ENCODE measurements around the gene KLK4. TPM values are rescaled to one million over a fixed set of nuclear protein-coding genes. Genes with fewer than 3 reads are reported as not detected.

Gene KLK4
- total and polyA plus RNA-seq, 4 donors, result not detected

DNA sequence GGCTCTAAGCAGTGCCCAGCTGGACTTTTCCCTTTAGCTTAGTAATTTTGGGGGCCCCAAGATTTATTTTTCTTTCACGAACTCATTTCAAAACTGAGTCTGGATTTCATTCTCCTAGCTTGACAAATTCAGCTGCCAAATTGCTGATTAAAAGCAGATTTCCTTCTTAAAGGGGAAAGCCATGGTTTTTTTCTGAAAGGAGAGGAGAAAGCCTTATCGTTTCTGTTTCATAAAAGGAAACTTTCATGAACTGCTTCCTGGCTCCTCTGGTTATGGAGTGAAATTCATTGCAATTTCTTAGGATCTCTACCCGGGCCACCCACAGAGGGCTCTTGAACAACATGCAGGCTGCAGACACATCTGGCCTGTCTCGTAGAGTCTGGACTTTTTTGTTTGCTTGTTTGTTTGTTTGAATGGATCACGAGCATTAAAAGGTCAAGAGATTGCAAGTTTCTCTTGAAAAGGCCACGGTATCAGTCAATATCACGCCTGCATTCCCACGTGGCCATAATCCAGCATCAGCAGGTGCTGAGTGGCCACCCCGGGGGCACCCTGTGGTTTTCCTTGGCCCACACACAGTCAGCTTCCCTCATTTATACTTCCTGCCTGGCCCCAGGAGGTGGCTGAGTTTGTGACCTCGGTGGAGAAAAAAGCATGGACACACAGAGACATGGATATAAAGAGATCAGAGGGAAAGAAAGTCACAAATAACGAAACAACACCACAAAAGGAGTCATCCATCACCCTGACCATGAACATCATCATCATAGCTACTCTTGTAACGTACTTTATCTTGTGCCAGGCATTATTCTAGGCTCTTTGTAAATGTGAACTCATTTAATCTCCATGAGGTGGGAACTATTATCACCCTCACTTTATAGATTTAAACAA lies 10.5 kb upstream of the KLK4 start:
- no peak overlapping the region for H3K27ac ChIP-seq (ENCODE audit: low read depth in 1 of 2, low read length in 2 of 2)
- WGBS, result 7% methylated on average over 12 of the region's 12 CpGs
- no peak overlapping the region for H3K4me3 ChIP-seq (ENCODE audit: low read depth in 1 of 3, low read length in 3 of 3)
- peaks cover 0 to 4% (median 3%) of the 10 kb centered on the region in 4 donors for H3K27me3 ChIP-seq (ENCODE audit: control insufficient read depth in 4 of 4, insufficient read depth in 4 of 4, low read length in 3 of 4)
- no peaks in the 10 kb centered on the region for H3K36me3 ChIP-seq (ENCODE audit: control insufficient read depth in 4 of 4, insufficient read depth in 3 of 4, low read depth in 1 of 4, low read length in 3 of 4)
- H3K9me3 ChIP-seq (ENCODE audit: control insufficient read depth in 4 of 4, low read length in 3 of 4), result no peaks in the 10 kb centered on the region
- no peaks in the 10 kb centered on the region for H3K4me1 ChIP-seq (ENCODE audit: control insufficient read depth in 4 of 4, insufficient read depth in 4 of 4, low read length in 3 of 4)
- no peak for DNase-seq (ENCODE audit: low spot score)
- H3K9ac ChIP-seq (ENCODE audit: low read depth in 1 of 2, low read length in 2 of 2), result no peak overlapping the region
- TF ChIP-seq, protein P1, sequence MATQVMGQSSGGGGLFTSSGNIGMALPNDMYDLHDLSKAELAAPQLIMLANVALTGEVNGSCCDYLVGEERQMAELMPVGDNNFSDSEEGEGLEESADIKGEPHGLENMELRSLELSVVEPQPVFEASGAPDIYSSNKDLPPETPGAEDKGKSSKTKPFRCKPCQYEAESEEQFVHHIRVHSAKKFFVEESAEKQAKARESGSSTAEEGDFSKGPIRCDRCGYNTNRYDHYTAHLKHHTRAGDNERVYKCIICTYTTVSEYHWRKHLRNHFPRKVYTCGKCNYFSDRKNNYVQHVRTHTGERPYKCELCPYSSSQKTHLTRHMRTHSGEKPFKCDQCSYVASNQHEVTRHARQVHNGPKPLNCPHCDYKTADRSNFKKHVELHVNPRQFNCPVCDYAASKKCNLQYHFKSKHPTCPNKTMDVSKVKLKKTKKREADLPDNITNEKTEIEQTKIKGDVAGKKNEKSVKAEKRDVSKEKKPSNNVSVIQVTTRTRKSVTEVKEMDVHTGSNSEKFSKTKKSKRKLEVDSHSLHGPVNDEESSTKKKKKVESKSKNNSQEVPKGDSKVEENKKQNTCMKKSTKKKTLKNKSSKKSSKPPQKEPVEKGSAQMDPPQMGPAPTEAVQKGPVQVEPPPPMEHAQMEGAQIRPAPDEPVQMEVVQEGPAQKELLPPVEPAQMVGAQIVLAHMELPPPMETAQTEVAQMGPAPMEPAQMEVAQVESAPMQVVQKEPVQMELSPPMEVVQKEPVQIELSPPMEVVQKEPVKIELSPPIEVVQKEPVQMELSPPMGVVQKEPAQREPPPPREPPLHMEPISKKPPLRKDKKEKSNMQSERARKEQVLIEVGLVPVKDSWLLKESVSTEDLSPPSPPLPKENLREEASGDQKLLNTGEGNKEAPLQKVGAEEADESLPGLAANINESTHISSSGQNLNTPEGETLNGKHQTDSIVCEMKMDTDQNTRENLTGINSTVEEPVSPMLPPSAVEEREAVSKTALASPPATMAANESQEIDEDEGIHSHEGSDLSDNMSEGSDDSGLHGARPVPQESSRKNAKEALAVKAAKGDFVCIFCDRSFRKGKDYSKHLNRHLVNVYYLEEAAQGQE (IDR thresholded peaks at IDR 0.05), result no peak
- no peak for TF ChIP-seq YY1 (IDR thresholded peaks at IDR 0.05)
- TF ChIP-seq RXRA (IDR thresholded peaks at IDR 0.05), result no peak
- TF ChIP-seq GABPA (IDR thresholded peaks at IDR 0.05 in 1 of 2, conservative IDR thresholded peaks at IDR 0.05 in 1 of 2), result no peak
- no peak for TF ChIP-seq HNF4G (IDR thresholded peaks at IDR 0.05)
- TF ChIP-seq HNF4A (conservative IDR thresholded peaks at IDR 0.05), result no peak
- TF ChIP-seq SP1 (IDR thresholded peaks at IDR 0.05), result no peak
- no peak for TF ChIP-seq JUND (IDR thresholded peaks at IDR 0.05)
- no peak for TF ChIP-seq ATF3 (IDR thresholded peaks at IDR 0.05)
- TF ChIP-seq FOXA1 (IDR thresholded peaks at IDR 0.05), result no peak
- TF ChIP-seq FOXA2 (IDR thresholded peaks at IDR 0.05), result no peak

GRCh38 chr19:50916069-50916468 lies 4.9 kb upstream of the KLK4 start:
- DNase-seq (ENCODE audit: low spot score), result no peak
- H3K27ac ChIP-seq (ENCODE audit: low read depth in 1 of 2, low read length in 2 of 2), result no peak overlapping the region
- TF ChIP-seq JUND (IDR thresholded peaks at IDR 0.05) (no peak), YY1 (IDR thresholded peaks at IDR 0.05) (no peak), RAD21 (IDR thresholded peaks at IDR 0.05) (no peak), TAF1 (conservative IDR thresholded peaks at IDR 0.05) (no peak), HNF4G (IDR thresholded peaks at IDR 0.05) (no peak), FOXA1 (IDR thresholded peaks at IDR 0.05) (no peak)
- TF ChIP-seq, protein P2, sequence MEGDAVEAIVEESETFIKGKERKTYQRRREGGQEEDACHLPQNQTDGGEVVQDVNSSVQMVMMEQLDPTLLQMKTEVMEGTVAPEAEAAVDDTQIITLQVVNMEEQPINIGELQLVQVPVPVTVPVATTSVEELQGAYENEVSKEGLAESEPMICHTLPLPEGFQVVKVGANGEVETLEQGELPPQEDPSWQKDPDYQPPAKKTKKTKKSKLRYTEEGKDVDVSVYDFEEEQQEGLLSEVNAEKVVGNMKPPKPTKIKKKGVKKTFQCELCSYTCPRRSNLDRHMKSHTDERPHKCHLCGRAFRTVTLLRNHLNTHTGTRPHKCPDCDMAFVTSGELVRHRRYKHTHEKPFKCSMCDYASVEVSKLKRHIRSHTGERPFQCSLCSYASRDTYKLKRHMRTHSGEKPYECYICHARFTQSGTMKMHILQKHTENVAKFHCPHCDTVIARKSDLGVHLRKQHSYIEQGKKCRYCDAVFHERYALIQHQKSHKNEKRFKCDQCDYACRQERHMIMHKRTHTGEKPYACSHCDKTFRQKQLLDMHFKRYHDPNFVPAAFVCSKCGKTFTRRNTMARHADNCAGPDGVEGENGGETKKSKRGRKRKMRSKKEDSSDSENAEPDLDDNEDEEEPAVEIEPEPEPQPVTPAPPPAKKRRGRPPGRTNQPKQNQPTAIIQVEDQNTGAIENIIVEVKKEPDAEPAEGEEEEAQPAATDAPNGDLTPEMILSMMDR (IDR thresholded peaks at IDR 0.05; ENCODE audit: low read depth, low read length, missing input control), result no peak
- no peaks in the 10 kb centered on the region for H3K36me3 ChIP-seq (ENCODE audit: control insufficient read depth in 4 of 4, insufficient read depth in 3 of 4, low read depth in 1 of 4, low read length in 3 of 4)
- H3K9ac ChIP-seq (ENCODE audit: low read depth in 1 of 2, low read length in 2 of 2), result no peak overlapping the region
- H3K4me1 ChIP-seq (ENCODE audit: control insufficient read depth in 4 of 4, insufficient read depth in 4 of 4, low read length in 3 of 4), result no peaks in the 10 kb centered on the region
- no peak overlapping the region for H3K4me3 ChIP-seq (ENCODE audit: low read depth in 1 of 3, low read length in 3 of 3)
- H3K27me3 ChIP-seq (ENCODE audit: control insufficient read depth in 4 of 4, insufficient read depth in 4 of 4, low read length in 3 of 4), result peaks cover 0 to 10% (median 7%) of the 10 kb centered on the region in 4 donors
- WGBS, result 70% methylated on average over 2 of the region's 2 CpGs
- H3K9me3 ChIP-seq (ENCODE audit: control insufficient read depth in 4 of 4, low read length in 3 of 4), result no peaks in the 10 kb centered on the region
